ENCODE results near the gene ANKRD10.

DNA sequence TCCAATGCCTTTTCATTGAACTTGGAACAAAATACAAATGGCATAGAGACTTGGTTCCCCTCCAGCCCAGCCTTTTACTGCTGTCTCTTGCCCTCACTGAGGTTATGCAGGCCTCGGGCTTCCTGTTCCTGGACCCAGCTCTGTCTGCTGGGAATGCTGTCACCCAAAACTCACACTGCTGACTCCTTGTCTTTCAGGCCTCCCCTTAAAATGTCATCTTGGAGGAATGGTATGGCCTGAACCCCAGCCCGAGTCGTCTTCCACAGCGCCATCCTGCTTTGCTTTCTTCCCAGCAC is 9.7 kb upstream of the ANKRD10 start:
- TF ChIP-seq, protein P1, sequence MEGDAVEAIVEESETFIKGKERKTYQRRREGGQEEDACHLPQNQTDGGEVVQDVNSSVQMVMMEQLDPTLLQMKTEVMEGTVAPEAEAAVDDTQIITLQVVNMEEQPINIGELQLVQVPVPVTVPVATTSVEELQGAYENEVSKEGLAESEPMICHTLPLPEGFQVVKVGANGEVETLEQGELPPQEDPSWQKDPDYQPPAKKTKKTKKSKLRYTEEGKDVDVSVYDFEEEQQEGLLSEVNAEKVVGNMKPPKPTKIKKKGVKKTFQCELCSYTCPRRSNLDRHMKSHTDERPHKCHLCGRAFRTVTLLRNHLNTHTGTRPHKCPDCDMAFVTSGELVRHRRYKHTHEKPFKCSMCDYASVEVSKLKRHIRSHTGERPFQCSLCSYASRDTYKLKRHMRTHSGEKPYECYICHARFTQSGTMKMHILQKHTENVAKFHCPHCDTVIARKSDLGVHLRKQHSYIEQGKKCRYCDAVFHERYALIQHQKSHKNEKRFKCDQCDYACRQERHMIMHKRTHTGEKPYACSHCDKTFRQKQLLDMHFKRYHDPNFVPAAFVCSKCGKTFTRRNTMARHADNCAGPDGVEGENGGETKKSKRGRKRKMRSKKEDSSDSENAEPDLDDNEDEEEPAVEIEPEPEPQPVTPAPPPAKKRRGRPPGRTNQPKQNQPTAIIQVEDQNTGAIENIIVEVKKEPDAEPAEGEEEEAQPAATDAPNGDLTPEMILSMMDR (IDR thresholded peaks at IDR 0.05; ENCODE audit: control extremely low read depth in 1 of 3, insufficient read depth in 1 of 3, low read depth in 1 of 3, low read length in 3 of 3): no peak
- TF ChIP-seq EZH2 (IDR thresholded peaks at IDR 0.05; ENCODE audit: low read depth, low read length, severe bottlenecking) (no peak), SP1 (IDR thresholded peaks at IDR 0.05; ENCODE audit: low read depth, low read length) (no peak), RAD21 (IDR thresholded peaks at IDR 0.05 in 1 of 2, conservative IDR thresholded peaks at IDR 0.05 in 1 of 2; ENCODE audit: low read depth in 2 of 2, low read length in 2 of 2) (no peak), CREB1 (IDR thresholded peaks at IDR 0.05) (no peak), CEBPB (IDR thresholded peaks at IDR 0.05; ENCODE audit: low read depth, low read length) (no peak), NRF1 (IDR thresholded peaks at IDR 0.05; ENCODE audit: low read depth, low read length) (no peak), POLR2A (IDR thresholded peaks at IDR 0.05; ENCODE audit: control extremely low read depth in 1 of 2, low read depth in 2 of 2, low read length in 2 of 2) (no peak), GABPA (IDR thresholded peaks at IDR 0.05; ENCODE audit: borderline replicate concordance, insufficient read depth, low read length) (no peak), FOSL1 (IDR thresholded peaks at IDR 0.05; ENCODE audit: insufficient read depth, low read depth, low read length) (no peak)
- TF ChIP-seq, protein P2, sequence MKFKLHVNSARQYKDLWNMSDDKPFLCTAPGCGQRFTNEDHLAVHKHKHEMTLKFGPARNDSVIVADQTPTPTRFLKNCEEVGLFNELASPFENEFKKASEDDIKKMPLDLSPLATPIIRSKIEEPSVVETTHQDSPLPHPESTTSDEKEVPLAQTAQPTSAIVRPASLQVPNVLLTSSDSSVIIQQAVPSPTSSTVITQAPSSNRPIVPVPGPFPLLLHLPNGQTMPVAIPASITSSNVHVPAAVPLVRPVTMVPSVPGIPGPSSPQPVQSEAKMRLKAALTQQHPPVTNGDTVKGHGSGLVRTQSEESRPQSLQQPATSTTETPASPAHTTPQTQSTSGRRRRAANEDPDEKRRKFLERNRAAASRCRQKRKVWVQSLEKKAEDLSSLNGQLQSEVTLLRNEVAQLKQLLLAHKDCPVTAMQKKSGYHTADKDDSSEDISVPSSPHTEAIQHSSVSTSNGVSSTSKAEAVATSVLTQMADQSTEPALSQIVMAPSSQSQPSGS (IDR thresholded peaks at IDR 0.05; ENCODE audit: low read length): no peak

All from H1 (cell line).